ENCODE results near the gene UBL7. TPM values are rescaled to one million over a fixed set of nuclear protein-coding genes. Genes with fewer than 3 reads are reported as not detected.

Gene UBL7
- total and polyA plus RNA-seq, 2 of the 8 experiments (the other 6 are each of a cell fraction or from before 2014, with no cell fraction given), result 71.5 to 183 TPM

DNA sequence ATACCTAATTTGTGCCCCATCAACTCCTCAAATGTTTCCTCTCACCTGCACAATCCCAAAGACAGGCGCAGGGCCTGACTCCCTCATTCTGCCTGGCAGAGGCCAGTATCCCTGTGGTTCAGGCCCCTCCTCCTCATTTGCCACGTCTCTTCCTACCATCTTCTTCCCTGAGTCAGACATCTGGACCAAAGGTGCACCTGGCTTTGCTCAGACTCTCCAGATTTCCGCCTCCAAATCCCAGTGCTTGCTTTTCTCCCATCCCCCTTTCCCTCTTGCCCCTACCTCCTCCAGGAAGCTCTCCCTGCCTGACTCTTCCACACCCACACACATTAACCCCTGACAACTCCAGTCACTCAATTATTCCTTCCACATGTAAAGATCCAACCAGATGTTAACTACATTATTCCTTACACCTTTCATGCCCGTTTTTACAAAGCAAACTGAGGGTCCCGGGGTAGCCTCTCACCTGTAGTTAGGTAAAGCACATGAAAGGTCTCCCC is 46.8 kb downstream of the UBL7 start:
- H3K36me3 ChIP-seq (ENCODE audit: control insufficient read depth in 2 of 4, insufficient read depth in 4 of 4, low read length in 3 of 4), result peaks cover 0 to 9% (median 4%) of the 10 kb centered on the region in 4 experiments; a peak in 6 of 8 replicates

More for the DNA sequence above, 46.8 kb downstream of the UBL7 start:
- TF ChIP-seq PHF8 (conservative IDR thresholded peaks at IDR 0.05; ENCODE audit: low read depth, low read length), result no peak
- no peak overlapping the region for H3K27ac ChIP-seq (ENCODE audit: low read depth, low read length)
- no peak overlapping the region for H2BK20ac ChIP-seq (ENCODE audit: low read length)
- no peak for FAIRE-seq
- H4K20me1 ChIP-seq (replicated peaks in 1 of 2; ENCODE audit: control insufficient read depth in 1 of 2, insufficient read depth in 2 of 2, low read length in 2 of 2), result peaks cover 2 to 4% of the 10 kb centered on the region in 2 experiments
- H2AFZ ChIP-seq (ENCODE audit: low read length), result no peak overlapping the region
- no peak overlapping the region for H3K4ac ChIP-seq (replicated peaks; ENCODE audit: insufficient read length, low read depth, low read length)
- no peak overlapping the region for H3K4me3 ChIP-seq (ENCODE audit: extremely low read depth in 1 of 4, insufficient read depth in 2 of 4, low read depth in 3 of 4, low read length in 4 of 4)
- no peak overlapping the region for H4K5ac ChIP-seq (ENCODE audit: insufficient read length, low read depth, low read length)
- WGBS, 2 experiments (ENCODE audit: extremely low coverage in 1 of 2, insufficient coverage in 1 of 2, insufficient read length in 1 of 2, insufficient replicate concordance in 2 of 2, low coverage in 1 of 2, low lambda C conversion rate in 2 of 2, missing lambda C conversion rate in 1 of 2), result 91% methylated on average over 5 of the region's 5 CpGs; no CpG with 5 or more reads in 1 of the 2 experiments
- H3K56ac ChIP-seq (replicated peaks; ENCODE audit: insufficient read length, low read depth, low read length), result peak overlapping the region; percentile 2
- peaks cover 3% of the 10 kb centered on the region; the same call in 1 of the 2 replicates for H3K23me2 ChIP-seq (ENCODE audit: low read depth, low read length)
- no peak for DNase-seq (ENCODE audit: low read depth in 1 of 2, low spot score in 2 of 2)
- H3K9ac ChIP-seq (replicated peaks in 1 of 4; ENCODE audit: extremely low read depth in 1 of 4, low read depth in 3 of 4, low read length in 3 of 4), result no peak overlapping the region
- H3K23ac ChIP-seq (ENCODE audit: insufficient read length), result no peak overlapping the region
- H2BK120ac ChIP-seq (replicated peaks; ENCODE audit: low read depth, low read length), result no peak overlapping the region
- H3K79me1 ChIP-seq (ENCODE audit: low read depth, low read length), result no peaks in the 10 kb centered on the region
- H2BK5ac ChIP-seq (ENCODE audit: low read depth, low read length), result no peak overlapping the region; the same call in 1 of the 2 replicates
- no peak overlapping the region for H2BK12ac ChIP-seq (ENCODE audit: low read depth, low read length)
- H3K14ac ChIP-seq (ENCODE audit: insufficient read length), result no peak overlapping the region
- no peaks in the 10 kb centered on the region for H3K27me3 ChIP-seq (replicated peaks in 1 of 4; ENCODE audit: control insufficient read depth in 3 of 4, extremely low read depth in 1 of 4, insufficient read depth in 3 of 4, low read length in 3 of 4)
- no peaks in the 10 kb centered on the region for H3K9me3 ChIP-seq (ENCODE audit: insufficient read depth in 2 of 2, low read depth in 1 of 2, low read length in 1 of 2)
- H3K4me1 ChIP-seq (replicated peaks in 1 of 4; ENCODE audit: control insufficient read depth in 3 of 4, insufficient read depth in 4 of 4, low read length in 3 of 4), result peaks cover 0 to 3% (median 0%) of the 10 kb centered on the region in 4 experiments; a peak in 1 of 7 replicates
- no peak overlapping the region for H2BK15ac ChIP-seq (ENCODE audit: low read length)
- no peaks in the 10 kb centered on the region for H3K79me2 ChIP-seq (ENCODE audit: control insufficient read depth in 1 of 2, insufficient read depth in 2 of 2, low read length in 2 of 2)
- no peak overlapping the region for H4K91ac ChIP-seq (replicated peaks; ENCODE audit: insufficient read length, low read length)
- ChIA-PET POLR2A (ENCODE audit: partially characterized antibody) (interaction anchor here (0.9 kb wide), 1 partner anchor 20 kb away, joined by 3 read pairs; the partner anchor contains the start of gene SEMA7A), CTCF (ENCODE audit: partially characterized antibody) (interaction anchor here (1.1 to 1.2 kb wide), 2 partner anchors 10 to 29 kb away, joined by 3 read pairs; no protein-coding TSS in a partner anchor)
- no peak overlapping the region; the same call in 1 of the 2 replicates for H4K8ac ChIP-seq (ENCODE audit: extremely low read depth, insufficient read depth, low read length)
- no peak overlapping the region for H3K4me2 ChIP-seq (ENCODE audit: insufficient read depth in 1 of 2, low read depth in 2 of 2, low read length in 2 of 2)
- no peak overlapping the region for H3K18ac ChIP-seq (ENCODE audit: extremely low read depth, low read length)
- H2AK5ac ChIP-seq (ENCODE audit: low read depth, low read length), result no peak overlapping the region

Data from H1 (cell line).